Mesenchymal stem cell (in vitro differentiated cells and primary cell): ENCODE measurements around the gene HVCN1.

ENCODE experiments used
- DNase-seq: peaks from one replicate; pipeline ENCODE4 v3.0.0-alpha.2; 2013
- H2AFZ ChIP-seq: one replicate; pipeline ENCODE4 v1.6.1; 2013; ENCODE audit warnings: low read depth, mild to moderate bottlenecking, control low read depth, inconsistent platforms, low read length, moderate library complexity
- H2AK5ac ChIP-seq: 2 replicates; pipeline ENCODE4 v1.6.1; 2013; ENCODE audit warnings: low read length, moderate library complexity, mild to moderate bottlenecking, inconsistent platforms; ENCODE audit not compliant: severe bottlenecking
- H2BK120ac ChIP-seq: one replicate; pipeline ENCODE4 v1.6.1; 2013; ENCODE audit warnings: low read depth, mild to moderate bottlenecking, inconsistent platforms, low read length, moderate library complexity
- H2BK12ac ChIP-seq, 2 experiments: one replicate each; pipeline ENCODE4 v1.6.1; 2013; ENCODE audit warnings: inconsistent platforms in 2 of 2, low read length in 2 of 2, mild to moderate bottlenecking in 2 of 2, moderate library complexity in 2 of 2, control low read depth in 1 of 2
- H2BK15ac ChIP-seq: one replicate; pipeline ENCODE4 v1.6.1; 2013; ENCODE audit warnings: mild to moderate bottlenecking, low read depth, inconsistent platforms; ENCODE audit not compliant: poor library complexity, severe bottlenecking
- H2BK5ac ChIP-seq: 2 replicates; pipeline ENCODE4 v1.6.1; 2013; ENCODE audit warnings: low read depth, mild to moderate bottlenecking, low read length, control low read depth, inconsistent platforms; ENCODE audit not compliant: poor library complexity, severe bottlenecking
- H3K14ac ChIP-seq, 2 experiments: one replicate each; pipeline ENCODE4 v1.6.1; 2013; ENCODE audit warnings: inconsistent platforms in 2 of 2, low read length in 2 of 2, control low read depth in 1 of 2, mild to moderate bottlenecking in 1 of 2, moderate library complexity in 1 of 2
- H3K18ac ChIP-seq, 2 experiments: one replicate each; pipeline ENCODE4 v1.6.1; 2013; ENCODE audit warnings: inconsistent platforms in 2 of 2, low read length in 2 of 2, control low read depth in 1 of 2, low read depth in 1 of 2, mild to moderate bottlenecking in 1 of 2
- H3K23ac ChIP-seq, 2 experiments: one replicate each; pipeline ENCODE4 v1.6.1; 2013; ENCODE audit warnings: inconsistent platforms in 2 of 2, low read length in 2 of 2, mild to moderate bottlenecking in 2 of 2, moderate library complexity in 2 of 2, control low read depth in 1 of 2
- H3K27ac ChIP-seq: 2 replicates; pipeline ENCODE4 v1.5.1; 2013; ENCODE audit warnings: mild to moderate bottlenecking, moderate library complexity, low read length, control low read depth, inconsistent platforms; ENCODE audit not compliant: poor library complexity, severe bottlenecking
- H3K27me3 ChIP-seq, 2 experiments: 2 replicates each; pipeline versions ENCODE4 v1.6.1 to v1.7.0; 2013; ENCODE audit warnings: low read length in 2 of 2, mild to moderate bottlenecking in 2 of 2, moderate library complexity in 2 of 2, control low read depth in 1 of 2, inconsistent platforms in 1 of 2; ENCODE audit not compliant: control insufficient read depth in 1 of 2, insufficient read depth in 1 of 2
- H3K36me3 ChIP-seq, 2 experiments: 2 replicates each; pipeline versions ENCODE4 v1.6.1 to v1.7.0; 2013; ENCODE audit warnings: low read length in 2 of 2, control low read depth in 1 of 2, inconsistent platforms in 1 of 2, low read depth in 1 of 2, mild to moderate bottlenecking in 1 of 2; ENCODE audit not compliant: insufficient read depth in 2 of 2, control insufficient read depth in 1 of 2
- H3K4ac ChIP-seq, 2 experiments: one replicate each; pipeline ENCODE4 v1.6.1; 2013; ENCODE audit warnings: inconsistent platforms in 2 of 2, low read length in 2 of 2, mild to moderate bottlenecking in 2 of 2, moderate library complexity in 2 of 2, control low read depth in 1 of 2, low read depth in 1 of 2
- H3K4me1 ChIP-seq: 2 replicates; pipeline ENCODE4 v1.6.1; 2013; ENCODE audit warnings: low read depth, low read length, control low read depth; ENCODE audit not compliant: control insufficient read depth, insufficient read depth
- H3K4me2 ChIP-seq: 2 replicates; pipeline ENCODE4 v1.6.1; 2013; ENCODE audit warnings: low read length, mild to moderate bottlenecking, inconsistent platforms; ENCODE audit not compliant: poor library complexity, severe bottlenecking
- H3K4me3 ChIP-seq, 2 experiments: 2 replicates each; pipeline versions ENCODE4 v1.5.1 to v1.7.0; 2013; ENCODE audit warnings: low read length in 2 of 2, mild to moderate bottlenecking in 2 of 2, control low read depth in 1 of 2, low read depth in 1 of 2; ENCODE audit not compliant: insufficient read depth in 1 of 2
- H3K79me1 ChIP-seq: replicated peaks from 2 replicates; pipeline ENCODE4 v1.6.1; 2013; ENCODE audit warnings: mild to moderate bottlenecking, control low read depth, low read length, inconsistent platforms; ENCODE audit not compliant: poor library complexity, severe bottlenecking
- H3K9ac ChIP-seq: 2 replicates; pipeline ENCODE4 v1.7.0; 2013; ENCODE audit warnings: mild to moderate bottlenecking, low read length, moderate library complexity
- H3K9me3 ChIP-seq: 2 replicates; pipeline ENCODE4 v1.7.0; 2013; ENCODE audit warnings: mild to moderate bottlenecking, low read length; ENCODE audit not compliant: control insufficient read depth
- H4K8ac ChIP-seq: one replicate; pipeline ENCODE4 v1.6.1; 2013; ENCODE audit warnings: inconsistent platforms, mild to moderate bottlenecking, low read length, moderate library complexity
- H4K91ac ChIP-seq: one replicate; pipeline ENCODE4 v1.6.1; 2013; ENCODE audit warnings: mild to moderate bottlenecking, low read length, inconsistent platforms
- WGBS: methylation state at CpG from one replicate; pipeline ENCODE4 v1.1.7; 2013; ENCODE audit warnings: mixed read lengths; 5-methylcytosine and 5-hydroxymethylcytosine counted together

Gene HVCN1

DNA sequence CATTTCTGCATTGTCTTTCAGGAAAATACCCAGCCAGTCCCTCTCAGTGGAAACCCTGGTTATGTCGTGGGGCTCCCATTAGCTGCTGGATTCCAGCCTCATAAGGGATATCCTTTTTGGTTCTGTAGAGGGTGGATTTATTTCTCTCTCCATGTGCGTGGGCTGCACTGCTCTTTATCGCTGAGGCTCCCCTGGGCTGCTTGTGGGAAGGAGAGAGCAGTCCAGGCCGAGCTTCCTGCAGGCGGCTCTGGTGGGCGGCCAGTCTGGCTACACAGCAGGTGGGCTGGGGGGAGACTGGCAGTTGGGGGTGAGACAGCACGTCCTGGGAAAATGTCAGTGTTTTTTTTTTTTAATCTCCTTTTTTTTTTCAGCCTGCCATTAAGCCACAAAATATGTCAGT is 47.4 kb downstream of the HVCN1 start:
- WGBS, result 50% methylated on average over 4 of the region's 7 CpGs

DNA sequence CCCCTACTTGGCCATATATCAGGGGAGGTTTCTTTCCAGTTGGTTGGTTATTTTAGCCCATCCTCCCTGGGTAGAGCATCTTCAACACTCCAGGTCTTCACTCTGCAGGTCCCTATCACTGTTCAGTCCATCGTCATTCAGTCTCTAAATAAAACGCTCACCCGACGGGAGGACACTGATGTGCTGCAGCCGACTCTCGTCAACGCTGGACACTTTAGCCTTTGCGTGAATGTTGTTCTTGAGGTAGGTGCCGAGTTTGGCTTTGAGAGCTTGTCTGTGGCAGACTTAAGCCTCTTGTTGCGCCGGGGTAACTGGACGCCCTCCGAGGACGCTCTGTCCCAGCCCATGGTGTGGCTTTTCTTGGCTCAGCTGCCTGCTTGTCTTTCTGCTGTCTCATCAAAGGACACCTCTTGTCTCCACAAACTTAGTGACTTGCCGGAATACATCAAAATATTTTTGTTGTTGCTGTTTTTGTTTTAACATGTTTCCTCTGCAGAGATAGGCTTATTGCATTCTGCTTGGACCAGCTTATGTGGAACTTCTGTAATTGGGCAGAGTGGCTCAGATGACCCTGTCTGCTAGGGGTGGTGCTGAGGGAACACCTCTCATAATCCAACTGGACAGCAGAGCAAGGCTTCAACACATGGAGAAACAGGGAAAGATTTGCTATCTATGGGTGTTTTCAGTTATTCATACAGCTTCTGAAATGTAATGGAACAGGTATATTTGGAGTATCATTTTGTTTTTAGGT is 48.5 kb downstream of the HVCN1 start:
- 97% methylated on average over 15 of the region's 15 CpGs for WGBS
- no peak overlapping the region for H3K9ac ChIP-seq
- H3K18ac ChIP-seq, result peak overlapping the region in 1 of 2 experiments; percentile 9

More for the DNA sequence above, 47.4 kb downstream of the HVCN1 start:
- H3K9me3 ChIP-seq, result no peaks in the 10 kb centered on the region
- peak overlapping the region; percentile 33 for H3K9ac ChIP-seq
- H3K23ac ChIP-seq, result no peak overlapping the region
- H3K14ac ChIP-seq, result no peak overlapping the region
- H3K4me2 ChIP-seq, result peak overlapping the region; percentile 36
- no peak overlapping the region for H2BK120ac ChIP-seq
- no peak overlapping the region for H3K4me3 ChIP-seq
- H3K4me1 ChIP-seq, result peaks cover 3% of the 10 kb centered on the region
- peak overlapping the region; percentile 13 to 57 for H3K4ac ChIP-seq
- peak overlapping the region; percentile 11 for H4K91ac ChIP-seq
- H3K36me3 ChIP-seq, result peaks cover 23 to 27% of the 10 kb centered on the region in 2 experiments
- H4K8ac ChIP-seq, result no peak overlapping the region
- no peak overlapping the region for H3K18ac ChIP-seq
- H2BK15ac ChIP-seq, result no peak overlapping the region
- H3K79me1 ChIP-seq, result no peaks in the 10 kb centered on the region
- no peak overlapping the region for H3K27ac ChIP-seq
- H2AK5ac ChIP-seq, result no peak overlapping the region
- H2AFZ ChIP-seq, result no peak overlapping the region
- no peak overlapping the region for H2BK5ac ChIP-seq
- no peaks in the 10 kb centered on the region for H3K27me3 ChIP-seq
- DNase-seq, result no peak
- H2BK12ac ChIP-seq, result peak overlapping the region in 1 of 2 experiments; percentile 55

DNA sequence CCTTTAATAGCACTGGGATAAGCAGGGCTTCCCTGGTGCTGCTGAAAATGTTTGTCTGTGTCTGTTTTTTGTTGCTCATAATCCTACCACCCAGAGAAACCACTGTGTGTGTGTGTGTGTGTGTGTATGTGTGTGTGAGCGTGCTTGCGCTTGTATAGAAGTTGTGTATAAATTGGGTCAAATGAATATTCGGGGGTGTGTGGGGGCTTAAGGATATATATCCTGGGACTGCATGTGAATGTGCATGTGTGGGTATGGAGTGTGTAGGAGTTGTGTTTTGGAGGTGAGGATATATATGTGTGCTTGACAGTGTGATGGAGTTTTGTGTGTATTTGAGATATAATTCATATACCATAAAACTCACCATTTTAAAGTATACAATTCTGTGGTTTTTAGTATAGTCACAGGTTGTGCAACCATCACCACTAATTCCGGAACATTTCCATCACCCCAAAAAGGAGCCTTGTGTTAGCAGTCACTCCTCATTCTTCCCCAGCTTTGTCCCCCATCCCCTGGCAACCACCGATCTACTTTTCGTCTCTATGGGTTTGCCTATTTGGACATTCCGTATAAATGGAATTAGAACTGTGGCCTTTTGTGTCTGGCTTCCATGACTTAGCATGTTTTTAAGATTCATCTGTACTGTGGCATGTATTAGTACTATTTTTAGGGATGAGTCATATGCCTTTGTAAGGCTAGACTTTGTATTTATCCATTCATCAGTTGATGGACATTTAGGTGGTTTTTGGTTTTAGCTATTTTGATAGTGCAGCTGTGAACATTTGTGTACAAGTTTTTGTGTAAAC is 49.4 kb downstream of the HVCN1 start:
- Histone ChIP-seq H3K23ac (no peak overlapping the region), H2BK120ac (no peak overlapping the region), H3K27me3 (no peaks in the 10 kb centered on the region), H3K4me2 (no peak overlapping the region), H3K18ac (peak overlapping the region in 1 of 2 experiments; percentile 61), H2AK5ac (no peak overlapping the region), H3K9ac (peak overlapping the region; percentile 29), H4K91ac (no peak overlapping the region), H3K27ac (no peak overlapping the region), H3K9me3 (no peaks in the 10 kb centered on the region), H2BK15ac (no peak overlapping the region), H3K4me3 (no peak overlapping the region), H3K79me1 (no peaks in the 10 kb centered on the region), H2BK5ac (no peak overlapping the region), H4K8ac (no peak overlapping the region), H3K4me1 (peaks cover 3% of the 10 kb centered on the region), H3K4ac (no peak overlapping the region), H3K14ac (no peak overlapping the region), H2BK12ac (peak overlapping the region in 1 of 2 experiments; percentile 17), H3K36me3 (peaks cover 14% of the 10 kb centered on the region in 2 experiments), H2AFZ (no peak overlapping the region)
- DNase-seq, result peak; percentile 84
- WGBS, result 81% methylated on average over 7 of the region's 7 CpGs

More for the DNA sequence above, 48.5 kb downstream of the HVCN1 start:
- H2BK5ac ChIP-seq, result no peak overlapping the region
- no peak overlapping the region for H3K4me2 ChIP-seq
- H3K79me1 ChIP-seq, result no peaks in the 10 kb centered on the region
- peaks cover 3% of the 10 kb centered on the region for H3K4me1 ChIP-seq
- H4K91ac ChIP-seq, result no peak overlapping the region
- DNase-seq, result no peak
- no peak overlapping the region for H2BK12ac ChIP-seq
- H3K36me3 ChIP-seq, result peaks cover 22% of the 10 kb centered on the region in 2 experiments
- no peak overlapping the region for H2BK15ac ChIP-seq
- no peak overlapping the region for H3K4me3 ChIP-seq
- no peaks in the 10 kb centered on the region for H3K9me3 ChIP-seq
- H3K27ac ChIP-seq, result no peak overlapping the region
- no peaks in the 10 kb centered on the region for H3K27me3 ChIP-seq
- no peak overlapping the region for H4K8ac ChIP-seq
- no peak overlapping the region for H2AFZ ChIP-seq
- no peak overlapping the region for H3K23ac ChIP-seq
- no peak overlapping the region for H2AK5ac ChIP-seq
- no peak overlapping the region for H3K14ac ChIP-seq
- H2BK120ac ChIP-seq, result no peak overlapping the region
- H3K4ac ChIP-seq, result no peak overlapping the region

DNA sequence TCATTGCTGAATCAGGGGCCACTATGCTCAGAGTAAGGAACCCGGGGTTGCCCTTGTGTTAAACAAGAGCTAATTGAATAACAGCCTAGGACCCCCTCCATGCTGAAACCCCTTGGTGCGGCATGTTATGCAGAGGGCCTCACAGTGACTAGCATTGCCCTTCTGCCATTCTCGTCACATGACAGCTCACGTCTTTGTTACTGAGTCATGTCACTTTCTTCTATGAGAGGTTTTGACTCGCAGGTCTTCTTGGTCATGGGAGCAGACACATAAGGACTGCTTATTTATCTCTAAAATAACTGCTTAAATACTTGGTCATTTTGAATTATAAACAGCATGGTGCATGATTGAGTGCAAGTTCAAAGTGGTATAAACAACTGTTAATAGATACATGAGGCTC is 50.1 kb downstream of the HVCN1 start:
- peak overlapping the region in 1 of 2 experiments; percentile 49 for H2BK12ac ChIP-seq
- H2BK5ac ChIP-seq, result no peak overlapping the region
- no peak overlapping the region for H3K9ac ChIP-seq
- no peak overlapping the region for H4K91ac ChIP-seq
- no peak overlapping the region for H3K27ac ChIP-seq
- H2BK15ac ChIP-seq, result no peak overlapping the region
- peak overlapping the region in 1 of 2 experiments; percentile 63 for H3K18ac ChIP-seq
- no peak overlapping the region for H2BK120ac ChIP-seq
- no peaks in the 10 kb centered on the region for H3K9me3 ChIP-seq
- peak overlapping the region; percentile 1 for H4K8ac ChIP-seq
- H3K23ac ChIP-seq, result peak overlapping the region in 1 of 2 experiments; percentile 47
- H3K27me3 ChIP-seq, result no peaks in the 10 kb centered on the region
- H3K4ac ChIP-seq, result peak overlapping the region in 1 of 2 experiments; percentile 59
- peaks cover 3% of the 10 kb centered on the region for H3K4me1 ChIP-seq
- H3K4me2 ChIP-seq, result no peak overlapping the region
- no peak overlapping the region for H3K4me3 ChIP-seq
- H3K36me3 ChIP-seq, result peaks cover 14 to 18% of the 10 kb centered on the region in 2 experiments
- H3K14ac ChIP-seq, result no peak overlapping the region
- no peak overlapping the region for H2AK5ac ChIP-seq
- DNase-seq, result no peak
- H2AFZ ChIP-seq, result no peak overlapping the region
- 80% methylated on average over 5 of the region's 5 CpGs for WGBS
- H3K79me1 ChIP-seq, result no peaks in the 10 kb centered on the region
